HG03571 (cell line): ENCODE data around the gene CD33.
"Not testable (repeated sequence)": the region's sequence is repeated elsewhere in the genome, so short reads cannot be mapped to it uniquely, and the experiment has no call there.

ENCODE experiments used
- ATAC-seq: cut with Tn5 transposase; IDR thresholded peaks from one replicate; pipeline ENCODE4 v1.9.1; 2021; ENCODE audit not compliant: unreplicated experiment

The CD33 gene

DNA sequence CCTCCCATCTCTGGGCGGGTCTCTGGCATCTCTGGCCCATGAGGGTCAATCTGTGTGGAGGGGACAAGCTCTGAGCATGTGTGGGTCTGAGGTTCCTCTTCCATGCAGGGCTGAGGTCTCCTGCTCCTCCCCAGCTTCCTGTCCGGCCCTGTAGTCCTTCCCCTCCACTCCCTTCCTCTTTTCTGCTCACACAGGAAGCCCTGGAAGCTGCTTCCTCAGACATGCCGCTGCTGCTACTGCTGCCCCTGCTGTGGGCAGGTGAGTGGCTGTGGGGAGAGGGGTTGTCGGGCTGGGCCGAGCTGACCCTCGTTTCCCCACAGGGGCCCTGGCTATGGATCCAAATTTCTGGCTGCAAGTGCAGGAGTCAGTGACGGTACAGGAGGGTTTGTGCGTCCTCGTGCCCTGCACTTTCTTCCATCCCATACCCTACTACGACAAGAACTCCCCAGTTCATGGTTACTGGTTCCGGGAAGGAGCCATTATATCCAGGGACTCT, at the start of gene CD33:
Gene CD33, plus strand, starts transcription at position 183 of the 496 bp plus-strand sequence. Its CDS starts 39 bp downstream, at position 222.
- not testable (repeated sequence) for ATAC-seq

DNA sequence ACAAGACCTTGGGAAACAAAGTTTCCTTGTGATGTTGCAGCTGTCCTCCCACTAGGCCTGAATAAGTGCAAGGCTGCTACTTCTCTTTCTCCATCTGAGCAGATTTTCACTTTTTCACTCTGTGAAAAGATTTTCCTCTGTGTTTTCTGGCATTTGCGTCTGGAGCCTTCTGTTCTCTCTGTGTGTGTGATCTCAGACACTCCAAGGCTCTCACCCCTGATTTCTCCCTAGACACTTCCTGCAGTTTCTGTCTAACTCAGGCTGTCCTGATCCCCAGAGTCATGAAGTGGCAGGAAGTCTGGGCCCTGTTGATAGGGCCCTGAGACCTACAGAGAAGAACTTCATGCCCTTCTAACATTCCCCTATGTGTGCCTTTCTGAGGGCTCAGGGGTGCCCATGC, 45.6 kb upstream of the CD33 start:
- no peak for ATAC-seq

GRCh38 chr19:51181377-51181912, 43.4 kb upstream of the CD33 start:
- no peak for ATAC-seq

- ATAC-seq = no peak
Observed at GRCh38 chr19:51181913-51182419, 42.9 kb upstream of the CD33 start.

DNA sequence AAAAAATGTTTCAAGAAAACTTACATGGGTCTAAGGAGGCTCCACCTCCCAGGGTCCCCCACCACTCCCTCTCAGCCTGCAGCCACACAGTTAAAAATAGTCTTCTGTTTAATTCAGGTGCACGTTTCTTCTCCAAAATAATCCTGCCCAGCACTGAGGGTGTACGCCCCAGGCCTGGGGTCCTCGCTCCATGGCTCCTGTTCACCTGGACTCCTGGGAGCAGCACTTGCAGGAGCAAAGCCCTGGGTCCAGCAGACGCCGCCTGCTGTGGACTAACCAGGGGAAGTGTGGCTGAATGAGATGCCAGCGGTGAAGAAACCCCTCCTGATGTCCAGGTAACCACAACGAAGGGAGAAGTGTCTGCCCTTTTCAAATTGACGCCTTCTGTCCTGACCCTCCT, 41.3 kb upstream of the CD33 start:
- no peak for ATAC-seq

DNA sequence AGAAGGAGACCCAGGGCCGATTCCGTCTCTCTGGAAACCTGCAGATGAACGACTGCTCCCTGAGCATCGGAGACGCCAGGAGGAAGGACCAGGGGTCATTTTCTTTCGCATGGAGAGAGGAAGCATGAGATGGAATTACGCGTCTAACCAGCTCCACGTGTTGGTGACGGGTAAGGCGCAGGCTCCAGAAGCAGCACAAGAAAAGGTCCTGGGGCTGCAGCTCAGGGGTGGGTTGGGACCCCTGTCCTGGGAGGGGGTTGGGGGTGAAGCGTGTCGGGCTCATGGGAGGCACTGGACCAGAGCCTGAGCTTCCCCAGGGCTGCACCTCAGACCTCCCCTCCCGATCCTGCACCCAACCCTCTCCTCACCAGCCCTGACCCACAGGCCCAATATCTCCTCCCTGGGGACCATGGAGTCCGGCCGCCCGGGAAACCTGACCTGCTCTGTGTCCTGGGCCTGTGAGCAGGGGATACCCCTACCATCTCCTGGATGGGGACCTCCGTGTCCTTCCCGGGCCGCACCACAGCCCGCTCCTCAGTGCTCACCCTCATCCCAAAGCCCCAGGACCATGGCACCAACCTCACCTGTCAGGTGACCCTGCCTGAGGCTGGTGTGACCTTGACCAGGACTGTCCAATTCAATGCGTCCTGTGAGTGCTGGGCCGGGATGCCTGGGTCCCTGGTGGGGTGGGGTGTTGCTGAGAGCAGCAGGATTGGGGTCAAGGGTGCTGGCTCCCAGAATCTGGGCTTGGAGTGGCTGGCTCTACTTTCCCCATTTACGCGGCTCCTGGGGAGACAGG, 39.6 kb upstream of the CD33 start:
- no peak for ATAC-seq

DNA sequence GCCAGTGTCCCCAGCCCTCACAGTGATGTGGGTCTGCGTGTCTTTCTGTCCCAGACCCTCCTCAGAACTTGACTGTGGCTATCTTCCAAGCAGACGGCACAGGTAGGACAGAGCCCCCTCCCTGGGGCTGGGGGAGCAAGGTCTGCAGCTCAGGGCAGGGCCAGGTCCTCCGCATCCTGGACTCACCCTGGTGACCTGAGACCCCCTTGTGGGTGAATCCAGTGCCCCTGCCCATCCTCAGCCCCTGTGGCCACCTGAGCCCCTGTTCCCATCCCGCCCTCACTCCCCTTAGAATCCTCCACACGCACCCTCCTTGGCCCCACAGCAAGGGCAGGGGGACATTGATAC, 39.0 kb upstream of the CD33 start:
- no peak for ATAC-seq

DNA sequence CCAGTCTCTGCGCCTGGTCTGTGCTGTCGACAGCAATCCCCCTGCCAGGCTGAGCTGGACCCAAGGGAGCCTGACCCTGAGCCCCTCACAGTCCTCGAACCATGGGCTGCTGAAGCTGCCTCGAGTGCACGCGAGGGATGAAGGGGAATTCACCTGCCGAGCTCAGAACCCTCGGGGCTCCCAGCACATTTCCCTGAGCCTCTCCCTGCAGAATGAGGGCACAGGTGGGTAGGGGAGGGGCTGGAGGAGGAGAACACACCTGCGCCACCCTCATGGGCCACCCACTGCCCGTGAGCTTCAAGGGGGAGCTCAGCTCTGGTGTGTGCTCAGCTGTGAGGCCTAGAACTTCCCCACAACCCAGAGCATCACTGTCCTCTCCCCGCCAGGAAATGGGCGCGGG, 38.6 kb upstream of the CD33 start:
- ATAC-seq = no peak

DNA sequence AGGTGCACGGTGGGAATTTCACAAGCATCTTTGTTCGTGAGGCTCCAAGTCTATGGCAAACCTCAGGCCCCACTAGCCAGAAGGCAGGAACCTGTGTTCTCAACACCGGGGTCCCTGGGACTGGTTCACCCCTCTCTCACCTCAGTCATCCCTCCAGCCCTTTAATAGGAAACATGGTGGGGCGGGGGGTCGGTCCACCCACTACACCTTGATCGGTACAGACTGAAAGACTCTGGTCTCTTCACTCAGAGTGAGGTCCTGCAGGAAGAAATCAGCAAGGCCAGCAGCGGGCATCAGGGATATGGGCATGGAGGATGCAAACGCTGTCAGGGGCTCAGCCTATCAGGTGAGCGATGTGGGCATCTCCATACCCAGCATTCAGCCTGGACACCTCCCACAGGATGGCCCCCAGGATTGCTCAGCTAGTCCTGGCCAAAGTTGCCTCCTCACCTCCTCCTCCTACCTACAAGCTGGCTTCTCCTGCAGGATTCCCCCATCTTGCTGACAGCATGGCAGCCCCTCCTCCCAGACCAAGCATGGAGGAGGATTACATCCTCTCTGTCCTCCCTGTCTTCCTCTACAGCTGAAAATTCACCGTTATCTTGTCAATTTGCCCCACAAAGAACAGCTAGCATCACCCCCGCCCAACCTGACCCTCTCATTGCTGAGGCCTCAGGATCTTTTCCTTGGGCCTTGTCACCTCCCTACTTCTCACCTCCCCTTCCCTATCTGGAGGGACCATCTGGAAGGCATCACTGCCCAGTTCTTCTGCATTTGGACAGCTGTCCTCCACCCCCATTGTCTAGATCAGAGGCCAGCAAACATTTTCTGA, 37.3 kb upstream of the CD33 start:
- no peak for ATAC-seq

GRCh38 chr19:51188227-51188559, 36.7 kb upstream of the CD33 start:
- ATAC-seq = no peak

- ATAC-seq = no peak
Observed at GRCh38 chr19:51192689-51193088, 32.2 kb upstream of the CD33 start.

DNA sequence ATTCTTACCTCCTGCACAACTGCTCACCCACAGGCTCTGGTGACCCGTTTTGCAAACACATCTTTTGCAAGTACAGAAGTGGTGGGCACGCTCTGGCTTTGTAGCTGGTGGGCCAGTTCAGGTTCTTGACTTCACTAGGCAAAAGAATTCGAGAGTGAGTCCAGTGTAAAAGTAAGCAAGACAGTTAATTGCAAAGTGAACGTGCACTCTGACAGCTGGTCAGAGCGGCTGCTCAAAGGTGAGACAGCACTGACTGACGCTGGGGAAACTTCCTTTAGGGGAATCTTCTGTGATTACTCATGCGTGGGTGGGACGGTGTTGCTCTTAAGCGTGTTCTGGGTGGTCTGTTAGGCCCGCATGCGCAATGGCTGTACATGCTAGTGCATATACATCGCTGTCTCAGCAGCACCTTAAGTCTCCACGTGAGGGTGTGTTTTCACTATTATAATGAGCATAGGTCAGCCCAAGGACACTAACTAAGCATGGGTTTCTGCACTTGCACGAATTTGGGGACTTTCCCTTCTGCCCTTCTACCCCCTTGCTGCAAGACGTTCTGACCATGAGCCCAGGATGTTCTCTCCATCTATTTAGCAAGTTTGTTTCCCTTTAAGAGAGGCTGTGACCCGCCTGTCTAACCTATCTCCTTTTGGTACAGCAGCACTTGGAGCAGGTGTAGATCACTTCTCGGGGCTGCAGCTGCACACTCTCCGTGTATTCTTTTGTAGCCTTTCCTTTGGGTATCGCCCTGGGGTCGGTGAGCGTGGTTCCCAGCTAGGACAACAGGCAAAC, 30.2 kb upstream of the CD33 start:
- no peak for ATAC-seq

- ATAC-seq = no peak
Observed at GRCh38 chr19:51195316-51195586, 29.6 kb upstream of the CD33 start.

DNA sequence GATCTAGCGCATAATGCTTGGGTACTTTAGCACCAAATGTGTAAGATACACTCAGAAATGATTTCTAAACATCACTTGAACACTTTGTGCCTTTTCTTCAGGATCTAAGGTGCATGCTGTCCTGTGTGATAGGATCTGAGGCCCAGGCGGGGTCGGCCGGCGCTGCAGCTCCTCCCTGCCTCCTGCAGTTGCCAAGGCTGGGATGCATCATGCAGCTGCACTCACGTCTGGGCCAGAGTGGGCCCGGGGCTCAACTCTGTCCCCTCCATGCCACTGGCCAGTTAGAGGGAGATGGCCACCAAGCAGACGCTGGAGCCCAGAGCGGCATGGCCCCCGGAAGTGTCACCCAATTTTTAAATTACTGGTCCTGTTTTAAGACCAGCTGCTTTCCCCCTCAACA, 29.3 kb upstream of the CD33 start:
- ATAC-seq = no peak

DNA sequence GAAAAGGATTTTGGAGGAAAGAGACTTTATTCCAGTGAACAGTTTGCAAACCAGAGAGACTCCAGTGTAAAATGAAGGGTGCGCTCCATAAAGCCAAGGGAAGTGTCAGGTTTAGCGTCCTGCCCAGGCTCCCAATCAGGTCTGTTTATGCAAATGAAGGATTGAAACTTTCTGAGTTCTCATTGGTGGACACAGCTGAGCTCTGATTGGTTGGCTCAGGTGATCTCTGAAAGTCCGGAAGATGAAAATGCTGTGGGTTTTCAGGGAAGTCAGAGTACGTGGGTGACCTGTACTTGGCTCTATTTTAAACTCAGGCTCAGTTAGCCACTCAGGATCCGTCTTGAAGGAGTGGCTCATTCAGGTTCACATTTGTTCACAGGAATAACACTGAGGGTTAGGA, 28.7 kb upstream of the CD33 start:
- ATAC-seq = no peak

- no peak for ATAC-seq
Observed at GRCh38 chr19:51198641-51199040, 26.2 kb upstream of the CD33 start.

- no peak for ATAC-seq
Observed at GRCh38 chr19:51200071-51200666, 24.7 kb upstream of the CD33 start.

- ATAC-seq = no peak
Observed at GRCh38 chr19:51201712-51202111, 23.2 kb upstream of the CD33 start.

- no peak for ATAC-seq
Observed at GRCh38 chr19:51203916-51204315, 21.0 kb upstream of the CD33 start.

DNA sequence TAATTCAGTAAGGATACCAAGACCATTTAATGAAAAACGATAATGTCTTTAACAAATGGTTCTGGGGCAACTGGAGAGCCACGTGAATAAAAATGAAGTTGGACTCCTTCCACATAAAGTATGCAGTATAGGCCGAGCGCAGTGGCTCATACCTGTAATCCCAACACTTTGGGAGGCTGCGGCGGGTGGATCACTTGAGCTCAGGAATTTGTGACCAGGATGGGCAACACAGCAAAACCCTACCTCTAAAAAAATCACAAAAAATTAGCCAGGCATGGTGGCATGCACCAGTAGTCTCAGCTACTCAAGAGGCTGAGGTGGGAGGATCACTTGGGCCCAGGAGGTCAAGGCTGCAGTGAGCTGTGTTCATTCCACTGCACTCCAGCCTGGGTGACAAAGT, 20.6 kb upstream of the CD33 start:
- ATAC-seq = no peak

DNA sequence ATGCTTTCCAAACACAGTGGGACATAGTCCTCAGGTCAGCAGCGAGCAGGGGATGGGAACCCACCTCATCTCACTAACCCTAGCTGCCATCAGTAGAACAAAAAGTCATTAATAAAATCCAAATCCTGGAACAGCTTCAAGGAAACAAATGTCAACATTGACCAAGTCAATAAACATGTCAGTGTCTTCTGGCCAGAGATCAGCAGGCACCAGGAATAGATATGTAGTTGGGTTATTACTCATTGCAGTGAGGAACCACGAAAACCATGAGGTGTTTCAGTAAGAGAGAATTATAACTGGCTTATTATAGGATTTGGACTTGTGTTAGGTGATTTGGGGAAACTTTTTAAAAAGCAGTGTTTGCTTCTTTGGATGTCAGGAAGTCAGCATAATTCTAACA, 17.1 kb upstream of the CD33 start:
- no peak for ATAC-seq
